GM06990 (cell line): ENCODE results near the gene MTHFSD.
"Not testable (repeated sequence)": the region's sequence is repeated elsewhere in the genome, so short reads cannot be mapped to it uniquely, and the experiment has no call there.

Source experiments
- DNase-seq: peaks from one replicate; pipeline ENCODE4 v3.0.0-alpha.2; 2011; ENCODE audit not compliant: insufficient read length; ENCODE audit errors: extremely low read depth
- H3K27me3 ChIP-seq: replicated peaks from 2 replicates; pipeline ENCODE4 v1.6.0; 2011; ENCODE audit warnings: low read length; ENCODE audit not compliant: control insufficient read depth, insufficient read depth
- H3K36me3 ChIP-seq: 2 replicates; pipeline ENCODE4 v1.5.1; 2011; ENCODE audit warnings: low read length; ENCODE audit not compliant: control insufficient read depth, insufficient read depth
- H3K4me3 ChIP-seq: replicated peaks from 2 replicates; pipeline ENCODE4 v1.5.1; 2011; ENCODE audit warnings: low read depth, mild to moderate bottlenecking, control low read depth, low read length
- TF ChIP-seq, protein P1 (sequence below): IDR thresholded peaks from 2 replicates; pipeline ENCODE4 v1.5.1; 2011; ENCODE audit warnings: low read length, control low read depth, mild to moderate bottlenecking, inconsistent platforms; ENCODE audit not compliant: insufficient read depth, poor library complexity, severe bottlenecking

MTHFSD gene

GRCh38 chr16:86591270-86591669, 36.2 kb upstream of the MTHFSD start:
- TF ChIP-seq, protein P1, sequence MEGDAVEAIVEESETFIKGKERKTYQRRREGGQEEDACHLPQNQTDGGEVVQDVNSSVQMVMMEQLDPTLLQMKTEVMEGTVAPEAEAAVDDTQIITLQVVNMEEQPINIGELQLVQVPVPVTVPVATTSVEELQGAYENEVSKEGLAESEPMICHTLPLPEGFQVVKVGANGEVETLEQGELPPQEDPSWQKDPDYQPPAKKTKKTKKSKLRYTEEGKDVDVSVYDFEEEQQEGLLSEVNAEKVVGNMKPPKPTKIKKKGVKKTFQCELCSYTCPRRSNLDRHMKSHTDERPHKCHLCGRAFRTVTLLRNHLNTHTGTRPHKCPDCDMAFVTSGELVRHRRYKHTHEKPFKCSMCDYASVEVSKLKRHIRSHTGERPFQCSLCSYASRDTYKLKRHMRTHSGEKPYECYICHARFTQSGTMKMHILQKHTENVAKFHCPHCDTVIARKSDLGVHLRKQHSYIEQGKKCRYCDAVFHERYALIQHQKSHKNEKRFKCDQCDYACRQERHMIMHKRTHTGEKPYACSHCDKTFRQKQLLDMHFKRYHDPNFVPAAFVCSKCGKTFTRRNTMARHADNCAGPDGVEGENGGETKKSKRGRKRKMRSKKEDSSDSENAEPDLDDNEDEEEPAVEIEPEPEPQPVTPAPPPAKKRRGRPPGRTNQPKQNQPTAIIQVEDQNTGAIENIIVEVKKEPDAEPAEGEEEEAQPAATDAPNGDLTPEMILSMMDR: no peak

DNA sequence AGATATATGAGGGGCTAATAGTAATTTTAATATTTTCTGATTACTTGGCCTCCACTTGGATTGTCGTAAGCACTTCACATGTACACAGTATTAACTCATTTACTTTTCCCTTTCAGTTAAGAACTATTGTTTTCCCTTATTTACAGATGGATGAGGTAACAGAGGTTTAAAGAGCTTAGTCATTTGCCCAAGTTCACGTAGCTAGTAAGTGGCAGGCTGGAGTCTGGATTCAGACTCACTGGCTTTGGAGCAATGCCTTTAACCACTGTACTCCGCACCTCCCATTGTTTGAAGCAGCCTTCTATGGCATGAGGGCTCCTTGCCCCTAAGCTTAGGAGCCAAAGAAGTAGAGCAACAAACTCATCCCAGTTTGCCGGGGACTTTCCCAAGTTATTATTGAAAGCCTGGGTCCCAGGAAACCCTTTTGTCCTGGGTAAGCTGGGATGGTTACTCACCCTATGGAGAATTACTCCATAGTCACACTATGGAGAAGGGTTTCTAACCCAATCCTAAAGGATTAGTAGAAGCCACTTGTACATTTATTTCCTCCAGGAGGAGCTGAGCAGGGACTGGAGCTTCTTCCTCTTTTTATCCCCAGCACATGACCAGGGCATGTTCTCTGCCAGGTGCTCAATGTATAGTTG, 35.6 kb upstream of the MTHFSD start:
- Histone ChIP-seq H3K36me3 (no peaks in the 10 kb centered on the region), H3K27me3 (peaks cover 1% of the 10 kb centered on the region; the same call in 1 of the 2 replicates), H3K4me3 (no peak overlapping the region)
- DNase-seq: no peak
- TF ChIP-seq, protein P1: no peak

More at GRCh38 chr16:86591270-86591669, 36.2 kb upstream of the MTHFSD start:
- Histone ChIP-seq H3K36me3 (no peaks in the 10 kb centered on the region), H3K4me3 (no peak overlapping the region), H3K27me3 (peaks cover 3% of the 10 kb centered on the region; the same call in 1 of the 2 replicates)
- no peak for DNase-seq

- DNase-seq, H3K4me3 ChIP-seq, H3K27me3 ChIP-seq, H3K36me3 ChIP-seq: not testable (repeated sequence)
Observed at GRCh38 chr16:86587955-86588354, 32.9 kb upstream of the MTHFSD start.

- TF ChIP-seq, protein P1: no peak
- Histone ChIP-seq H3K4me3 (no peak overlapping the region), H3K36me3 (no peaks in the 10 kb centered on the region), H3K27me3 (peaks cover 1% of the 10 kb centered on the region; the same call in 1 of the 2 replicates)
- no peak for DNase-seq
Observed at GRCh38 chr16:86587487-86587886, 32.5 kb upstream of the MTHFSD start.

DNA sequence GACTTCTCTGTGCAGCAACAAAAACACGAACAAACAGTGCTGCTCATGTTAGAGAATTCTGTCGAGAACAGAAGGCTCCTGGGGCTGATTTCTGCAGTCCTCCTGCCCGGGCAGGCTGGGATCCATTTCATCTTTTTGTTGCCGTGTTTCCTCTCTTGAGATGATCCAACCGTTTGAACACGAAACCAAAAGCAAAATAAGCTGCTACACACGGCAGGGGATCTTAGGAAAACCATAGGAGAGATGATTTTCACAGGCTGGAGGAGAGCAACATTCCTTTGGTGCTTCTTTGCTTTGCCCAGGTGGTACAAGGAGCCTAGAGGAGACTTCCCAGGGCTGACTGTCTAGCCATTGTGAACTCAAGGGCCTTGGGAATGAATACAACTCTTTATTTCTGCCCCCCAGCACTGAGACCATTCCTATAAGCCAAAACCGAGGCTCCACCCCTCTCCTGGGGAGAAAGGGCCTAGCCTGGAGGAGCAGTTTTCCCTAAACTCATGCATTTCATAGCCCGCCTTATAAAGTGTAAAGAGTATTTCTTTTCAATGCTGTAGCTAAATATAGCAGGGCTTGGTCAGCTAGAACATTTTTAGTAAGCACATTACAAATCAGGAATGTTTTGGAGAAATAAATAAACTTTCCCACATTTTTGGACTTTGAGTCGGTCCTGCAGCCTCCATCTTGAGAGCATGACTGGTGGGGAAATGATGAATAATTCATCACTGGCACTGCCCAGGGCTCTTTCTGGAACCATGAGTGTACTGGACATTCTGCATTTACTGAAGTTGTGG, 31.0 kb upstream of the MTHFSD start:
- no peaks in the 10 kb centered on the region for H3K36me3 ChIP-seq
- H3K27me3 ChIP-seq: peaks cover 1% of the 10 kb centered on the region; the same call in 1 of the 2 replicates
- H3K4me3 ChIP-seq: no peak overlapping the region
- TF ChIP-seq, protein P1: no peak
- no peak for DNase-seq
